ENCODE results near the gene RHOG. TPM values are rescaled to one million over a fixed set of nuclear protein-coding genes. Genes with fewer than 3 reads are reported as not detected.

The RHOG gene
- total and polyA plus RNA-seq, 9 of the 15 experiments (the other 6 are each of a cell fraction or from before 2014, with no cell fraction given): 22.6 to 162 (median 80.3) TPM

GRCh38 chr11:3803726-3804495 lies 36.8 kb downstream of the RHOG start:
- peaks cover 6 to 15% of the 10 kb centered on the region in 2 experiments; a peak in 4 of 5 replicates for H3K4me1 ChIP-seq (replicated peaks in 1 of 2; ENCODE audit: control insufficient read depth in 2 of 2, insufficient read depth in 2 of 2, low read length in 2 of 2)
- in situ Hi-C loops (cut with MboI) (loop anchor here (25.0 kb wide), 1 partner anchor 342 kb away; no protein-coding TSS in a partner anchor), intact Hi-C loops (cut with micrococcal nuclease) (no loop called here)
- H3K27me3 ChIP-seq (ENCODE audit: control insufficient read depth in 2 of 2, insufficient read depth in 2 of 2, low read length in 2 of 2): no peaks in the 10 kb centered on the region
- CTCF ChIA-PET (ENCODE audit: low intra/inter-chr PET ratio): no interaction called here
- H3K79me2 ChIP-seq (ENCODE audit: control insufficient read depth, insufficient read depth, low read length): peaks cover 5% of the 10 kb centered on the region; the same call in 2 of the 3 replicates
- no peak overlapping the region for H3K4me2 ChIP-seq (ENCODE audit: insufficient read depth, low read length)
- H3K9me3 ChIP-seq (replicated peaks; ENCODE audit: control insufficient read depth, insufficient read depth, low read depth, low read length): no peaks in the 10 kb centered on the region
- H3K36me3 ChIP-seq (ENCODE audit: control insufficient read depth, insufficient read depth, low read length): no peaks in the 10 kb centered on the region
- no peak overlapping the region for H3K9ac ChIP-seq (ENCODE audit: insufficient read depth in 1 of 2, low read depth in 2 of 2, low read length in 2 of 2)
- ATAC-seq (no peak), DNase-seq (ENCODE audit: extremely low read depth in 1 of 4, low spot score in 3 of 4) (no peak), FAIRE-seq (no peak)
- no peak overlapping the region for H3K4me3 ChIP-seq
- H4K20me1 ChIP-seq (replicated peaks; ENCODE audit: control insufficient read depth, insufficient read depth, low read length): no peaks in the 10 kb centered on the region
- POLR2A ChIA-PET: interaction anchor here (0.5 kb wide), 1 partner anchor 9 kb away, joined by 3 read pairs; no protein-coding TSS in a partner anchor
- no peak overlapping the region for H2AFZ ChIP-seq (ENCODE audit: low read depth, low read length)
- H3K27ac ChIP-seq (ENCODE audit: extremely low read depth, low read depth, low read length): no peak overlapping the region
- BruUV-seq (replicated peaks): no TSS peak
- no peaks in the 10 kb centered on the region for H3K9me1 ChIP-seq (ENCODE audit: control insufficient read depth, insufficient read depth, low read length)
- 65% methylated on average over 11 of the region's 11 CpGs for WGBS (ENCODE audit: insufficient coverage, low coverage, missing lambda C conversion rate)
- TF ChIP-seq PTTG1 (tag; IDR thresholded peaks at IDR 0.05; ENCODE audit: low read depth) (no peak), GTF2E2 (tag; IDR thresholded peaks at IDR 0.05) (no peak), ZNF217 (CRISPR knock-in tag; IDR thresholded peaks at IDR 0.05) (no peak), ZNF780A (CRISPR knock-in tag; IDR thresholded peaks at IDR 0.05) (no peak), ATF7 (IDR thresholded peaks at IDR 0.05) (no peak), ZBTB40 (IDR thresholded peaks at IDR 0.05) (no peak), ZBTB40 (CRISPR knock-in tag; IDR thresholded peaks at IDR 0.05) (no peak), DEAF1 (CRISPR knock-in tag; IDR thresholded peaks at IDR 0.05) (no peak), POLR3A (IDR thresholded peaks at IDR 0.05; ENCODE audit: borderline replicate concordance, extremely low read depth, insufficient read depth, insufficient read length) (no peak), SRSF3 (IDR thresholded peaks at IDR 0.05; ENCODE audit: insufficient read depth, low read length) (no peak), PTRF (tag; IDR thresholded peaks at IDR 0.05) (no peak), KLF10 (CRISPR knock-in tag; IDR thresholded peaks at IDR 0.05) (no peak)

Measured in K562 (cell line).